Activated CD8-positive, alpha-beta memory T cell treated with anti-CD3 and anti-CD28 coated beads, Interleukin-2, amount 50 U/mL, for 48 hours (primary cell): ENCODE data around the gene CEP128.

Experiments
- DNase-seq: peaks from one replicate; pipeline ENCODE4 v3.0.0-alpha.2; 2020

CEP128 gene

GRCh38 chr14:80872645-80873044 lies 68.9 kb downstream of the CEP128 start:
- DNase-seq, result no peak

GRCh38 chr14:80868260-80868659 lies 73.3 kb downstream of the CEP128 start:
- DNase-seq, result no peak

DNA sequence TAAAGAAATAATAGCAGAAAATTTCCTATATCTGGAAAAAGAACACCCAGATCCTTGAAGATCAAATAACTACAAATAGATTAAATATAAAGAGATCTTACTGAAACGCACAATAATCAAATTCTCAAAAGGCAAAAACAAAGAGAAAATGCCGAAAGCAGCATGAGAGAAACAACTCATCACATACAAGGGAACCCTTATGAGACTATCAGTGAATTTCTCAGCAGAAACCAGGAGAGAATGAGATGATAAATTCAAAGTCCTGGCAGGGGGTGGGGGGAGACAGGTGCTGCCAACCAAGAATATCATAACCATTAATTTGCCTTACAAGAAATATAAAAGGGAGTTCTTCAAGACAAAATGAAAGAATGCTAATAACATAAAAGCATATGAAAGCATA lies 73.7 kb downstream of the CEP128 start:
- no peak for DNase-seq

DNA sequence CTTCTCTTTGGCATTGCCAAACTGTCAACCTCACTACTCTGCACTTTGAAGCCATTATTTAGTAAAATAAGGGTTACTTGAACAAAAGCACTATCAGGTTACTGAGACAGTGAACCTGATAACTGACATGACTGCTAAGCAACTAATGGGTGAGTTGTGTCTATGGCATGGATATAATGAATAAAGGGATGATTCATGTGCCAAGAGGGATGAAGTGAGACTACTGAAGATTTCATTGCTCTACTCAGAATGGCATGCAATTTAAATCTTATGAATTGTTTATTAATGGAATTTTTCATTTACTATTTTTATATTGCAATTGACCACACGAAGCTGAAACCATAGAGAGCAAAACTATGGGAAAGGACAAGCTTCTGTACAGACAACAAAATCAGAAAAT lies 74.4 kb downstream of the CEP128 start:
- no peak for DNase-seq

GRCh38 chr14:80865565-80865964 lies 76.0 kb downstream of the CEP128 start:
- DNase-seq, result no peak

DNA sequence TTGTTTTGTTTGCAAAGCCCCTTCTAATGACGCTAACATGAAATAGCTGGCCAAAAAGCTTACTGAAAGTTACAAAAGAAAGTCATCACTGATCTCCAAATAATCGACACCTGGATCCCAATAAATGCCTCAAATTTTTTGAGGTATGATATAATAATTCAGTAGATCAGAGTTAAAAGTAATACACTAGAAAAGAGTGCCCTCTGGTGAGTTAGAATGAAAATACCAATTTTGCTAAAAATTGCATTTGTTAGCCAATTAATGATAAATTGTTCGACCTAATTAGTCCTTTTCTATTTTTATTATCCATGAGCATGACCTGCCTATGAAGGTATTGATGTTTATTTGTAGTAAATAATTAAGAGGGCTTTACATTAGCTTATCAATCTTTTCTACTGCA lies 78.6 kb downstream of the CEP128 start:
- DNase-seq, result no peak

- no peak for DNase-seq
These were observed 79.0 kb downstream of the CEP128 start for GRCh38 chr14:80862541-80862940.

- DNase-seq, result no peak
These were observed 91.2 kb downstream of the CEP128 start for GRCh38 chr14:80850197-80850814.

DNA sequence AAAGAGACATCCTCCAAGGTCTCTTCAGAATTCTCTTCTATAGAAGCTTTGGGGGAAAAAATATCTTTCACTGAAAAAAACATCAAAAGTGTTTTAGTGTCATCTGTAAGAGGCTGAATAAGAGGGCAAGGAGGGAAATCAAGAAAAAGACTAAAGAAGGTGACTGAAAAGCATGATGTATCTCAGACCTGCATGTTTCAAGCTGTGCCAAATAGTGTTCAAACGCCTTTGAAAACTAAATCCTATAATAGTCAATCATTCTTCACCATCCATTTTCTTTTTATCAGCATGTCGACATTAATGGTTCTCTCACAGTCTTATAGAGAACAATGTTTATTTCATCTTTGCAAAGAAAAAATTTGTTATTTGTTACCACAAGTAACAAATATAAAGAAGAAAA lies 94.5 kb downstream of the CEP128 start:
- no peak for DNase-seq

- DNase-seq, result no peak
These were observed 95.7 kb downstream of the CEP128 start for GRCh38 chr14:80845856-80846255.

- DNase-seq, result no peak
These were observed 96.7 kb downstream of the CEP128 start for GRCh38 chr14:80844872-80845271.

DNA sequence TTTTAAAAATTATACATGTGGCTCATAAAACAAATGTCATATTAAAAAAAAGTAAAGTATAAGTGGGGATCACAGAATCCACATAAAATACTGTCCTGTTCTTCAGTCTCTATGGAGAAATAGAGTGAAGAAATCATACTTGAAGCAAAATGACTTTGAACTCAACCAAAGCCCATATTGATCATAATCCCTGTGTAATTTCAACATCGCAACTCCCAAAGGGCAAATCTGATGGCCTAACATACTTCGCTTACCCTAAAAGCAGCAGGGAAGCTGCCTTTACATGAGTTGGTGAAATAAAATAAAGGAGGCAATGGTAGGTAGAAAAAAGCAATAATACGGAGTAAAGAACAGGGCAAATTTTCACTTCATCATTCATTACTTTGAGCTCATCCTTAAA lies 101.8 kb downstream of the CEP128 start:
- no peak for DNase-seq

DNA sequence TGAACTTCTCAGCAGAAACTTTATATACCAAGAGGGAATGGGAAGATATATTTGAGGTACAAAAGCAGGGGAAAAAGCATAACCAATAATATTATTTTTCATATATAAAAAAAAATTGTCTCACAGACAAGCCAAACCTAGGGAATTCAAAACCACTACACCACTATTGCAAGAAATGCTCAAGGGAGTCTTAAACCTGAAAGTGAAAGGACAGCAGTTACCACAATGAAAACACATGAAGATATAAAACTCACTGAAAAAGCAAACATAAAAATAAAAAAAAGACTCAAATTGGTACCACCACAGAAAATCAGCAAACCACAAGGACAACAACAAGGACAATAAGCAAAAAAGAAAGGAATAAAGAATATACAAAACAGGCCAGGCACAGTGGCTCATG lies 131.9 kb downstream of the CEP128 start:
- no peak for DNase-seq

DNA sequence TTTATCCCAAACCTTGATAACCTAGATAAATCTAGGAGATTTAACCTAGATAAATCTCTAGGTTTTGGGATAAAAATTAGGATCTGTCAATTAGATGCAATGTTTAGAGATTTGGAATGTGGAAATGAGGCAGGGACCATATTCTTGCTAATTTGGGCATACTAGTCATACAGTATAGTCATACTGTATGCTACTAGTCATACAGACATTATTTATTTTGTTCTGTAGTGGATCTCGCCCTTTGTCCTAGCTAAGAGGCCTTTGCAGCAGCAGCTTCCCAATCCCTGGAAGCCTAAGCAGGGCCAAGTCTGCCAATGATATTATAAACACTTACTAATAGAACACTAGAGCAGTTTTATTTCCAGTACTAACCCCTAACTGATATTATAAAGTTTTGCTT lies 136.4 kb downstream of the CEP128 start:
- DNase-seq, result no peak

DNA sequence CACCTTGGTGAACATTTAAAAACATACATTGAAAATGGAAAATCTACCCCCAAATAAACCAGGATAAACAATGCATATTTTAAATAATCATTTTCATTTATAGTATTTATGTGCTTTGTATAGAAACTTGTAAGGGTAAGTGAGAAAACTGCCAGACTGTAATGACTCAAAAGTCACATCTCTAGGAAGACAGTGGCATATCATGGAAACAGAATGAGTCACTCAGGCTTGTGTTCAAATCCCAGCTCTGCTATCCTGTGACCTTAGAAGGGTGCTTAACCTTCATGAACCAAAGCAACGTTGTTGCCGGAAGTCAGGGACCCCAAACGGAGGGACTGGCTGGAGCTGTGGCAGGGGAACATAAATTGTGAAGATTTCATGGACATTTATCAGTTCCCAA lies 142.7 kb downstream of the CEP128 start:
- no peak for DNase-seq

- DNase-seq, result no peak
These were observed 143.3 kb downstream of the CEP128 start for GRCh38 chr14:80798211-80798610.

- no peak for DNase-seq
These were observed 148.8 kb downstream of the CEP128 start for GRCh38 chr14:80792771-80793170.

- no peak for DNase-seq
These were observed 153.7 kb downstream of the CEP128 start for GRCh38 chr14:80787876-80788275.

DNA sequence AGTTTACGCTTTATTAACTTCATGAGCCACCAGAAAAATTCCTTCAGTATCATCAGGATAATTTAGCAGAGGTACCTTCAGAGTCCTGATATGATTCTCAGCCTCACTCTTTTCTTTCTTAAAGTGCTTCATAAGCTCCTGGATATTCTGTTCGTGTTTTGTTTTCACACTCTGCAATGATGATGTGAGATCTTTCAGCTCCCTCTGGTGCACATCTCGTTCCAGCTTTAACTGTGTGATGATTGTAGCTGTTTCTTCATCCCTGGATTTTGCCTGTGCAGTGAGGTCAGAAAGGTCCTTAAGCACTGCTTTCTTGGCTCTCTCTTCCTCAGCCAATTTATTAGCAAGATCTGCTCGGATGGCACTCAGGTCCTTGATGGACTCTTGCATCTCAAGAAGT lies 156.7 kb downstream of the CEP128 start:
- DNase-seq, result no peak

DNA sequence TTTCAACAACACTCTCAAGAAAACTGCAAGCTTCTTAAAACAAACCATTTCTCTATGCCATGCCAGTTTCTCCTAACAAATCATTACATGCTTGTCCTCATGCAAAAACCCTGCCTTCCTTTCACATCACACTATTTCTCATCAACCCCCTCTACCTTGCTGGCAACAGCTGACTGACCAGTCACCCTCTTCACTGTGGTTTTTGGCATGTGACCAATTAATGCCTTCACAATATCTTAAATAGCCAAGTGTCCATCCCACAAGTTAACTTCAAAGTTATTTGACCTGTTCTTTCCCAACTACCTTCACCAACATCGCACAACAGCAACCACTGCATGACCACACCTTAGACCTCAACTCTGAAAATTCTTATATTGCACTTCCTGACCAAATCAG lies 159.6 kb downstream of the CEP128 start:
- DNase-seq, result no peak

DNA sequence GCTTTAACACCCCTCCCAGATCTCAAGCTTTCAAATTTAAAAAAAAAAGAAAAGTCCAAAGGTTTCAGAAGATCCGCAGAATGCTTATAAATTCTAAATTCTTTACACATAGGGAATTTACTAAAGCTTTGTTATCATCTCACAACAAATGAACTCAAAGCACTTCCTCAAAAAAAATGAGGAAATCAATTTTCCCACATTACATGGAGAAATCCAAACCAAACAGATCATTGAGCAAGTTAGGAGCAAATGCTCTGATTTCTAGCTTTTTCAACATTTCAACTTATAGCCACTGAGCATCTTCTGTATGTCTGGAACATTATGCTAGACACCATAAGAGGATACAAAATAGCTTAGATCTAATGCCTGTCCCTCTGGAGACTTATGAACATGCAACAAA lies 161.0 kb downstream of the CEP128 start:
- DNase-seq, result no peak

- no peak for DNase-seq
These were observed 164.9 kb downstream of the CEP128 start for GRCh38 chr14:80776657-80777056.

- DNase-seq, result no peak
These were observed 165.4 kb downstream of the CEP128 start for GRCh38 chr14:80776186-80776585.

DNA sequence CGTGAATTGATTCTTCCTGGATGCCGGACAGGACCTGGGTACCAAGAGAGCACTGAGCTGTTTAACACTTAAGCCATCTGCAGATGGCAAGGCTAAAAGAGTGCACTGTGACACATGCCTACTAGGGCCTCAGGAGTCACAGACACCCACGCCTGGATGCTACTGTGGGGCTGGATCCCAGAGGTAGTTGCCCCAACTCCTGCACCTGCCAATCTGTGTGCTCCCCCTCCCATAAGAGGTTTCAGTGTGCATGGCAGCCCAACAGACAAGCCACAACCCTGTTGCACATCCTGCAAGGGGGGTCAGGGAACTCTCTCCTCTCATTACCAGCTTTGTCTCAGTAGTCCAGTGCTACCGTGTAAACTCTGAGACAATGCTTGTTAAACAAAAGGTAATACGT lies 169.0 kb downstream of the CEP128 start:
- DNase-seq, result no peak

DNA sequence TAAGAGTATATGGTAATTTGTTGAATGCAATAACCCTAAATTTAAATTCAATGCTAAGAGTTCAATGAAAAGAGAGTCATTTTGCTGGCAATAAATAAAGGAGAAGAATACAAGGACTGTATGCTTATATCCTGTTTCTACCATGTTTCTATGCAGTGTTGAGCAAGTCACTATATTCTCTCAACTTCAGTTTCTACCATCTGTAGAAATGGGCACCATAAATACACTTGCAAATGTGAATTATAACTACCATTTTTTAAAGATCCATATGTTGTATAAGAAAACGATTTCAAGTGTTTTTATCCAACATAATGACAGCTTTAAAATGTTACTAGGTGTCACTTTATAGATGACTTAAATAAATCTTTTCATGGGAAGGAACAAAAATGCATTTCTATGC lies 170.3 kb downstream of the CEP128 start:
- DNase-seq, result no peak
